Activated T-cell treated with anti-CD3 and anti-CD28 coated beads, Interleukin-2, amount 50 U/mL, for 72 hours (primary cell): ENCODE measurements around the gene TMPRSS4. TPM values are rescaled to one million over a fixed set of nuclear protein-coding genes. Genes with fewer than 3 reads are reported as not detected.

Experiments used
- ATAC-seq, 2 donors: fragments of 150-1000 bp; cut with Tn5 transposase; replicated peaks in 1 of 2; 2 replicates each; pipeline ENCODE4 v1.10.0; 2021; ENCODE audit warnings: moderate library complexity in 2 of 2, mild to moderate bottlenecking in 1 of 2
- DNase-seq, 2 donors: peaks; one replicate each; pipeline ENCODE4 v3.0.0; 2021 to 2022; ENCODE audit warnings: mixed read lengths in 1 of 2
- H3K27ac Mint-ChIP-seq: one replicate; pipeline ENCODE4 v1.8.0; 2022; ENCODE audit warnings: mild to moderate bottlenecking, moderate library complexity, mixed read lengths
- H3K27me3 Mint-ChIP-seq: one replicate; pipeline ENCODE4 v1.8.0; 2022; ENCODE audit warnings: low read depth, mixed read lengths
- H3K36me3 Mint-ChIP-seq, 2 donors: one replicate each; pipeline ENCODE4 v1.8.0; 2022; ENCODE audit warnings: mixed read lengths in 2 of 2, mild to moderate bottlenecking in 1 of 2; ENCODE audit not compliant: insufficient read depth in 2 of 2
- H3K4me1 Mint-ChIP-seq: one replicate; pipeline ENCODE4 v1.8.0; 2022; ENCODE audit warnings: low read depth, mixed read lengths
- H3K4me3 Mint-ChIP-seq, 2 donors: one replicate each; pipeline ENCODE4 v1.8.0; 2022; ENCODE audit warnings: mild to moderate bottlenecking in 2 of 2, mixed read lengths in 2 of 2, moderate library complexity in 2 of 2
- H3K9me3 Mint-ChIP-seq, 2 donors: one replicate each; pipeline ENCODE4 v1.8.0; 2022; ENCODE audit warnings: mixed read lengths in 2 of 2
- total RNA-seq, 2 donors: library from RNA; stranded (reverse); gene quantifications; one replicate each; pipeline ENCODE4 v1.2.3, GENCODE V29; 2022

TMPRSS4 gene
- total RNA-seq, 2 donors from 2014 or later, result 0.07 TPM; not detected in 1

GRCh38 chr11:118088531-118088930, 11.7 kb downstream of the TMPRSS4 start:
- H3K4me1 Mint-ChIP-seq, result peaks cover 5% of the 10 kb centered on the region
- H3K9me3 Mint-ChIP-seq, result peaks cover 4 to 16% of the 10 kb centered on the region in 2 donors
- H3K36me3 Mint-ChIP-seq, result peaks cover 11 to 22% of the 10 kb centered on the region in 2 donors
- H3K4me3 Mint-ChIP-seq, result no peak overlapping the region
- H3K27ac Mint-ChIP-seq, result no peak overlapping the region
- DNase-seq (no peak), ATAC-seq (no peak)
- H3K27me3 Mint-ChIP-seq, result peaks cover 17% of the 10 kb centered on the region

- Mint-ChIP-seq H3K4me3 (no peak overlapping the region), H3K36me3 (peaks cover 11 to 22% of the 10 kb centered on the region in 2 donors), H3K4me1 (no peaks in the 10 kb centered on the region), H3K27ac (no peak overlapping the region), H3K9me3 (peaks cover 4 to 16% of the 10 kb centered on the region in 2 donors), H3K27me3 (peaks cover 17% of the 10 kb centered on the region)
- DNase-seq (no peak), ATAC-seq (no peak)
These were observed 13.8 kb downstream of the TMPRSS4 start for GRCh38 chr11:118090545-118091162.

GRCh38 chr11:118091690-118092089, 14.8 kb downstream of the TMPRSS4 start:
- H3K27me3 Mint-ChIP-seq, result peaks cover 17% of the 10 kb centered on the region
- ATAC-seq, result no peak
- peaks cover 11 to 16% of the 10 kb centered on the region in 2 donors for H3K36me3 Mint-ChIP-seq
- no peaks in the 10 kb centered on the region for H3K4me1 Mint-ChIP-seq
- no peak overlapping the region for H3K4me3 Mint-ChIP-seq
- H3K9me3 Mint-ChIP-seq, result peaks cover 4 to 14% of the 10 kb centered on the region in 2 donors
- no peak for DNase-seq
- no peak overlapping the region for H3K27ac Mint-ChIP-seq

- Mint-ChIP-seq H3K27me3 (peaks cover 21% of the 10 kb centered on the region), H3K27ac (no peak overlapping the region), H3K9me3 (peaks cover 4 to 7% of the 10 kb centered on the region in 2 donors), H3K36me3 (peaks cover 4 to 7% of the 10 kb centered on the region in 2 donors), H3K4me3 (no peak overlapping the region), H3K4me1 (no peaks in the 10 kb centered on the region)
- ATAC-seq (no peak), DNase-seq (no peak)
These were observed 16.2 kb downstream of the TMPRSS4 start for GRCh38 chr11:118092907-118093571.

GRCh38 chr11:118095493-118095892, 18.6 kb downstream of the TMPRSS4 start:
- H3K4me1 Mint-ChIP-seq, result no peaks in the 10 kb centered on the region
- H3K36me3 Mint-ChIP-seq, result no peaks in the 10 kb centered on the region
- DNase-seq (no peak), ATAC-seq (no peak)
- no peaks in the 10 kb centered on the region for H3K9me3 Mint-ChIP-seq
- no peak overlapping the region for H3K27ac Mint-ChIP-seq
- H3K4me3 Mint-ChIP-seq, result no peak overlapping the region
- H3K27me3 Mint-ChIP-seq, result peaks cover 24% of the 10 kb centered on the region

- no peak for ATAC-seq
- H3K4me3 Mint-ChIP-seq, result no peak overlapping the region
- no peaks in the 10 kb centered on the region for H3K36me3 Mint-ChIP-seq
- H3K27ac Mint-ChIP-seq, result no peak overlapping the region
- DNase-seq, result no peak
- H3K27me3 Mint-ChIP-seq, result peaks cover 22% of the 10 kb centered on the region
- H3K9me3 Mint-ChIP-seq, result no peaks in the 10 kb centered on the region
- no peaks in the 10 kb centered on the region for H3K4me1 Mint-ChIP-seq
These were observed 19.1 kb downstream of the TMPRSS4 start for GRCh38 chr11:118095967-118096367.

- DNase-seq (no peak), ATAC-seq (no peak)
- Mint-ChIP-seq H3K4me1 (no peaks in the 10 kb centered on the region), H3K36me3 (no peaks in the 10 kb centered on the region), H3K4me3 (no peak overlapping the region), H3K27ac (no peak overlapping the region), H3K9me3 (no peaks in the 10 kb centered on the region), H3K27me3 (peaks cover 7% of the 10 kb centered on the region)
These were observed 22.3 kb downstream of the TMPRSS4 start for GRCh38 chr11:118098996-118099837.

GRCh38 chr11:118099838-118100556, 23.1 kb downstream of the TMPRSS4 start:
- ATAC-seq, result no peak
- Mint-ChIP-seq H3K4me3 (no peak overlapping the region), H3K27me3 (peaks cover 7% of the 10 kb centered on the region)

GRCh38 chr11:118100691-118101232, 23.9 kb downstream of the TMPRSS4 start:
- peaks cover 7% of the 10 kb centered on the region for H3K27me3 Mint-ChIP-seq
- H3K4me3 Mint-ChIP-seq, result no peak overlapping the region
- no peak overlapping the region for H3K27ac Mint-ChIP-seq
- H3K9me3 Mint-ChIP-seq, result no peaks in the 10 kb centered on the region
- DNase-seq (no peak), ATAC-seq (no peak)
- no peaks in the 10 kb centered on the region for H3K4me1 Mint-ChIP-seq
- H3K36me3 Mint-ChIP-seq, result no peaks in the 10 kb centered on the region

More at GRCh38 chr11:118099838-118100556, 23.1 kb downstream of the TMPRSS4 start:
- no peak overlapping the region for H3K27ac Mint-ChIP-seq
- no peaks in the 10 kb centered on the region for H3K36me3 Mint-ChIP-seq
- no peak for DNase-seq
- no peaks in the 10 kb centered on the region for H3K9me3 Mint-ChIP-seq
- H3K4me1 Mint-ChIP-seq, result no peaks in the 10 kb centered on the region

- ATAC-seq (no peak), DNase-seq (no peak)
- no peaks in the 10 kb centered on the region for H3K9me3 Mint-ChIP-seq
- H3K27ac Mint-ChIP-seq, result no peak overlapping the region
- H3K27me3 Mint-ChIP-seq, result peaks cover 5% of the 10 kb centered on the region
- H3K36me3 Mint-ChIP-seq, result no peaks in the 10 kb centered on the region
- H3K4me3 Mint-ChIP-seq, result no peak overlapping the region
- H3K4me1 Mint-ChIP-seq, result no peaks in the 10 kb centered on the region
These were observed 25.9 kb downstream of the TMPRSS4 start for GRCh38 chr11:118102721-118103261.

GRCh38 chr11:118104491-118104890, 27.6 kb downstream of the TMPRSS4 start:
- no peaks in the 10 kb centered on the region for H3K4me1 Mint-ChIP-seq
- H3K27ac Mint-ChIP-seq, result no peak overlapping the region
- DNase-seq (no peak), ATAC-seq (no peak)
- H3K36me3 Mint-ChIP-seq, result no peaks in the 10 kb centered on the region
- no peaks in the 10 kb centered on the region for H3K27me3 Mint-ChIP-seq
- H3K9me3 Mint-ChIP-seq, result no peaks in the 10 kb centered on the region
- H3K4me3 Mint-ChIP-seq, result no peak overlapping the region

GRCh38 chr11:118105657-118106305, 28.9 kb downstream of the TMPRSS4 start:
- no peak overlapping the region for H3K27ac Mint-ChIP-seq
- no peak overlapping the region for H3K4me3 Mint-ChIP-seq
- DNase-seq (no peak), ATAC-seq (no peak)
- no peaks in the 10 kb centered on the region for H3K9me3 Mint-ChIP-seq
- no peaks in the 10 kb centered on the region for H3K4me1 Mint-ChIP-seq
- H3K36me3 Mint-ChIP-seq, result no peaks in the 10 kb centered on the region
- peaks cover 4% of the 10 kb centered on the region for H3K27me3 Mint-ChIP-seq
